Measurements from ENCODE around the gene MARCHF3.

MARCHF3 gene

DNA sequence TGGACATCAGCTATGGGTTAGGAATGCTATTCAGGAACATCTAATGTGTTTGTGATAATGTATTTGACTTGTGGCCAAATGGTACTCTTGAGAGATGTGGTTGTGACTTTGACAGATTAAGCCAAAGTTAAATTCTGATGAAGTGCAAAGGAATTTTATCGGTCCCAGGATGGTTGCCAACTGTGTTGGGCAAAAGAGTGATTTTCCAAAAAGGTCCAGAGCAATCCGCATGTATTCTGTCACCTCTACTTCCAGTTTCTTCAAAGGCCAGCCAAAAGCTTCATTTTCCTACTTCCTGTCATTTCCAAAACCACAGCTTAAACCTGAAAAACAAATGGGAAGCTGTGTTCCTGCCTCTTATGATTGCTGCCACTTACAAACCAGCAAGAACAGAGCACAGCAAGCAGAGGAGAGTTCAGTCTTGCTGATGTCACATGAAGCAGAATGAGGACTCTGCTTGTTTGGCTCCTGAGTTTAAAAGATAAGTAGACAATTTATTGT, 59.8 kb downstream of the MARCHF3 start:
- no peak for DNase-seq

GRCh38 chr5:126969548-126969947, 60.8 kb downstream of the MARCHF3 start:
- H3K36me3 ChIP-seq = no peaks in the 10 kb centered on the region
- H3K9me3 ChIP-seq (ENCODE audit: severe bottlenecking) = no peaks in the 10 kb centered on the region
- H3K4me3 ChIP-seq (ENCODE audit: low read depth, low read length) = no peak overlapping the region
- no peak for TF ChIP-seq CTCF (IDR thresholded peaks at IDR 0.05; ENCODE audit: low read depth, low read length)
- no peak overlapping the region for H3K27ac ChIP-seq
- DNase-seq = no peak
- no peaks in the 10 kb centered on the region for H3K27me3 ChIP-seq (ENCODE audit: insufficient read depth, low read depth, severe bottlenecking)

More for the DNA sequence above, 59.8 kb downstream of the MARCHF3 start:
- no peak for TF ChIP-seq CTCF (IDR thresholded peaks at IDR 0.05; ENCODE audit: low read depth, low read length)
- Histone ChIP-seq H3K27me3 (ENCODE audit: insufficient read depth, low read depth, severe bottlenecking) (no peaks in the 10 kb centered on the region), H3K9me3 (ENCODE audit: severe bottlenecking) (no peaks in the 10 kb centered on the region), H3K27ac (no peak overlapping the region), H3K4me3 (ENCODE audit: low read depth, low read length) (no peak overlapping the region), H3K36me3 (no peaks in the 10 kb centered on the region)

DNA sequence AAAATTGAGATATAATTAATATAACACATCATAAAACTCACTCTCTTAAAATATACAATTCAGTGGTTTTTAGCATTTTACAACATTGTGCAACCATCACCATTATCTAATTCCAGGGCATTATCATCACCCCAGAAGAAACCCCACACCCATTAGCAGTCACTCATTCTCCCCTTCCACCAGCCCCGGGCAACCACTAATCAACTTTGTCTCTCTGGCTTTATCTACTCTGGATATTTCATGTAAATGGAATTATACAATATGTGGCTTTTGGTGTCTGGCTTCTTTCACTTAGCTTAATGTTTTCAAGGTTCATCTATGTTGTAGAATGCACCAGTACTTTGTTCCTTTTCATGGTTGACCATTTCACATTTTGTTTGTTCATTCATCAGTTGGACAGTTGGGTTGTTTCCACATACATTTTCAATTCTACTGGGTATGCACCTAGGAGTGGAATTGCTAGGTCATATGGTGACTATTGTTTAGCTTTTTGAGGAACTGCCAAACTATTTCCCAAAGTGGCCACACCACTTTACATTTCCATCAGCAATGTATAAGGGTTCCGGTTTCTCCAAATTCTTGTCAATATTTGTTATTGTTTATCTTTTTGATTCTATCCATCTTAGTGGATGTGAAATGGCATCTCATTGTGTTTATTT, 62.4 kb downstream of the MARCHF3 start:
- H3K9me3 ChIP-seq (ENCODE audit: severe bottlenecking) = no peaks in the 10 kb centered on the region
- DNase-seq = no peak
- no peak for TF ChIP-seq CTCF (IDR thresholded peaks at IDR 0.05; ENCODE audit: low read depth, low read length)
- no peak overlapping the region for H3K27ac ChIP-seq
- H3K36me3 ChIP-seq = no peaks in the 10 kb centered on the region
- H3K27me3 ChIP-seq (ENCODE audit: insufficient read depth, low read depth, severe bottlenecking) = no peaks in the 10 kb centered on the region
- no peak overlapping the region for H3K4me3 ChIP-seq (ENCODE audit: low read depth, low read length)

DNA sequence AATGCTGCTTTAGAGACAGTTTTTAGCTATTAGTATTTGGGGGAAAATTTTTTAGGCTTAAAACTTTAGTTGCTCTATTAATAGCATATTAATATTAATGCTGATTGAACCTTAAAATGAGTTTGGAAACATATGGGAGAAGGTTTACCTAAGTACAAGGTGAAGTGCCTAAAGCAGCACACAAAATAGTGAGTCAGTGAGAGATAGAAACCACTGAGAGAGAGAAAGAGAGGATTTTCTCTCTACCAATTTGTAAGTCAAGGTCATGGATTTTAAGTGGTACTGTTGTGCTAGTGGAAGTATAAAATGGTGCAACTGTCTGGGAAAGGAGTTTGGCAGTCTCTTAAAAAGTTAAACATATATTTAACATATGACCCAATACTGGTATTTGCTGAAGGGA, 64.9 kb downstream of the MARCHF3 start:
- H3K27ac ChIP-seq = no peak overlapping the region
- H3K27me3 ChIP-seq (ENCODE audit: insufficient read depth, low read depth, severe bottlenecking) = no peaks in the 10 kb centered on the region
- no peak for DNase-seq
- H3K36me3 ChIP-seq = no peaks in the 10 kb centered on the region
- H3K4me3 ChIP-seq (ENCODE audit: low read depth, low read length) = no peak overlapping the region
- no peaks in the 10 kb centered on the region for H3K9me3 ChIP-seq (ENCODE audit: severe bottlenecking)
- no peak for TF ChIP-seq CTCF (IDR thresholded peaks at IDR 0.05; ENCODE audit: low read depth, low read length)

DNA sequence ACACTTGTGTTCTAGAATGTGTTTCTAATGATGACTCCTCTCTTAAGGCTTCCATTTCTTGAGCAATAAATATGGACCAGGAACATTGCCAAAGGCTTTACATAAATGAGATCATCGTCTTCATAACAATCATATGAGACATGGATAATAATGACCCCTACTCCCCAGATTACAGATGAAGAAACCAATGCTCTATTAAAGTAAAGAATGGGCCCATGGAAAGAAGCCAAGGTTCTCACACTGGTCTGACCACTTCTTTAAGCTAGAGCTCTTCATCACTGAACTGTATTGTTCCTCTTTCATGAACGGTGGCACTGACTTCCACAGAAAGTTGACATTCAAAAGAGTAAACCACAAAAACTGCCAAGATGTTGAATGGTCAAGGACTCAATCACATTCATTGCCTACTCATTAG, 65.3 kb downstream of the MARCHF3 start:
- Histone ChIP-seq H3K27ac (no peak overlapping the region), H3K9me3 (ENCODE audit: severe bottlenecking) (no peaks in the 10 kb centered on the region), H3K27me3 (ENCODE audit: insufficient read depth, low read depth, severe bottlenecking) (no peaks in the 10 kb centered on the region), H3K4me3 (ENCODE audit: low read depth, low read length) (no peak overlapping the region), H3K36me3 (no peaks in the 10 kb centered on the region)
- TF ChIP-seq CTCF (IDR thresholded peaks at IDR 0.05; ENCODE audit: low read depth, low read length) = no peak
- no peak for DNase-seq

Measured in WERI-Rb-1 (cell line).